Ishikawa (cell line): ENCODE results near the gene NTRK1.

Source experiments
- CEBPB ChIP-seq: IDR thresholded peaks from 2 replicates; pipeline ENCODE4 v1.6.1; 2012
- EP300 ChIP-seq: IDR thresholded peaks from 2 replicates; pipeline ENCODE4 v1.6.1; 2012; ENCODE audit warnings: borderline replicate concordance
- MAX ChIP-seq: IDR thresholded peaks from 2 replicates; pipeline ENCODE4 v1.6.1; 2012
- RAD21 ChIP-seq: IDR thresholded peaks from 2 replicates; pipeline ENCODE4 v1.6.1; 2012; ENCODE audit warnings: low read depth
- YY1 ChIP-seq: IDR thresholded peaks from 2 replicates; pipeline ENCODE4 v1.6.1; 2012; ENCODE audit warnings: low read depth
- ZBTB7A ChIP-seq: IDR thresholded peaks from 2 replicates; pipeline ENCODE4 v1.6.1; 2012; ENCODE audit warnings: low read depth

GRCh38 chr1:156874572-156875340, 14.1 kb downstream of the NTRK1 start:
- TF ChIP-seq RAD21 (no peak), EP300 (no peak), YY1 (no peak), MAX (no peak), CEBPB (no peak), ZBTB7A (no peak)
